ENCODE data around the gene ASXL1.

Gene ASXL1

DNA sequence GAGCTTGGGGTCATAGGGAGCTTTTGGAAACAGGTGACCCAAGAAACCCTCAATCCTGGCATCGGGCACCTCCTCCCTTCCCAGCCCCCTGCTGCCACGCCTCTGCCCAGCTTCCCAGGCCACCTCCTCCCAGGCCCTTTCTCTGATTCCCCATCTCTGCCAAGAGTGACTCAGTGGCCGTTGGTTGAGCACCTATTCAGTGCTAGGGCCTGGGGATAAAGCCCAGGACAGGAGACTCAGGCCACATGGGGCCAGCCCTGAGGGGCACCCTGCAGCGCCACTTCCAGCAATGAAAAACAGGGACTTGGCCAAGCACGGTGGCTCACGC, 110.1 kb downstream of the ASXL1 start:
- DNase-seq = no peak

DNA sequence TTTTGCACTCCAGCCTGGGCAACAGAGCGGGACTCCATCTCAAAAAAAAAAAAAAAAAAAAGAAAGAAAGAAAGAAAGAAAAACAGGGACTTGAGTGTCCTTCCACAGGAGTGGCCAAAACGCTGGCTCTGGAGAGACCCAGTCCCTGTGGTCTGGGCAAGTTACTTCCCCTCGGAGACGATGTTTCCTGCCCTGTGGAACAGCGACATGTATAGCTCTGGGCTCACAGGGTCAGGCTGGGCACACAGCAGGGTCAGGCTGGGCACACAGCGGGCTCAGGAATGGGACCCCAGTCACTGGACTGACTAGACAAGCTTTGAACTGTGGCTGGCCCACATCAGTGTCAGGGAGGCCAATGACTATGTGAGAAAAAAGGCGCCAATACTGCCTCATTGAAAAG, 110.7 kb downstream of the ASXL1 start:
- no peak for DNase-seq

DNA sequence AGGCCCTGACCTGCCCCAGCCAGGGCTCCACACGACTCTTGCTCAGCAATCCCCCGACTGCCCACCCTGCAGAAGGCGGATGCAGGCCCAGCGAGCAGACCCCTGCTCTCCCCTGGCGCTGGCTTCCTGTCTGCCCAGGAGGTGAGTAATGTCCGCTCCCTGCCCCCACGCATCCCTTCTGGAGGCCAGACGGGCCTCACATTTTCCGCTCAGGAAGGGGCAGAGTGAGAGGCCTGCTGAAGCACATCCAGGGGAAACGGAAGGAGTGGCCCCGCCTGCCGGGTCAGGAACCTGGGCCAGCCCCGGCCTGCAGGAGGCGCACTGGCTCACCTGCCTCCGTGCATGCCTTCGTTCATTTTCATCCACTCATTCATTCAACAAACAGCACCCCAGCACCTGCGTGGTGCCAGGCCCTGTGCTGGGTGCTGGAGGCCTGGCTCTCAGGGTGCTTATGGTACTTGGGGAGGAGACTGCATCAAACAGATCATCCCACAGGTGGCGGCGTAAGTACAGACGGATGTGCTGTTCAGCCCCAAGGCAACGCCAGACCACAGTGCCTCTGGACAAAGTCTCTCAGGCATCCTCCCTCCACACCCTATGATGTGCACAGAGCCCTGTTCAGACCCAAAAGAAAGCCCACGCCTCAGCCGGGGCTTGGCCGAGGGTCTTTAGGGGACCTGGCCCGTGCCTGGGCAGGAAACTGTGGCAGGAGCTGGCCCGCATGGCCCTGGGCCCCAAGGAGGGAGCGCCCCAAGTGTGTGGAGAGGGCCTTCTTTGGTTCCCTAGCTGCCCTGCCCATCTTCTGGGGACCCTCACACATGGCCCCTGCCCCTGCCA, 112.1 kb downstream of the ASXL1 start:
- no peak for DNase-seq

DNA sequence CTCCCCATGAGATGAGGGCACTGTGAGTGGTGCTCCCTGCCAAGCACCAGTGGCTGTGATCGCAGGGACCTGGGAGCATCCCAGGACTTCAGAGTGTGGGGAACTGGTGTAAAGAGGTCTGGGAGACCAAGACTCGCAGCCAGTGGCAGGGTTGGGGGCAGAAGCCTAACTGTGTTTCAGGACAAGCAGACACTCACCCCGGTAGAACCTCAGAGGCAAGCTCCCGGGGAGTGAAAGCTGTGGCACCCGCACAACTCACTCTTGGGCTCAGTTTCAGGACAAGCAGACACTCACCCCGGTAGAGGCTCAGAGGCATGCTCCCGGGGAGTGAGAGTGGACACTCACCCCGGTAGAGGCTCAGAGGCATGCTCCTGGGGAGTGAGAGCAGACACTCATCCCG, 112.8 kb downstream of the ASXL1 start:
- no peak for DNase-seq

DNA sequence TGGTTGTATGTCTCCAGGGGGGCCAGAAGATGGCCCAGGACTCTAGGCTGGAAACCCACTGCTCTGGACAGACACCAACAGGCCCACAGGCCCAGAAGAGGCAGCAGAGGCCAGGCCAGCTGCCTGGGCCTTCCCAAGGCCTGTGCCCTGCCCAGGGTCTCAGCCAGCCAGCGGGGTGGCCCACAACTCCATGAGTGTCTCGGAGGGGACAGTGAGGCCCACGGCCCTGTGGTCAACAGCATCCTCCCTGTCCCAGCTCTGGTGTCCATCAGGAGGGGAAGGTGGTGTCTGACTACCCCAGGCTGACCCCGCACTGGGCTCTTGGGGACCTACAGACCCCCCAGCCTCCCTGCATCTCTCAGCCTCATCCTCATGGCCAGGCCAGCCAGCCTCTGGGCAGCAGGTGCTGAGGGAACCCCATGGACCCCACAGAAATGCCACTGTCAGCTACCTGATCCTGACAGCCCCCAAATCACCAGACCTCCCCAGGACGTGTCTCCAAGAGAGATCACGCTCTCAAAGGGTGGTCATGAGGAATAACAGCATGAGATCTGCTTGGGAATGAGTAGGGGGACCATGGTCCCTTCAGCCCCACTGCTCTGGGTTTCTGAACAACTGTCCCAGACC, 114.6 kb downstream of the ASXL1 start:
- DNase-seq = no peak

DNA sequence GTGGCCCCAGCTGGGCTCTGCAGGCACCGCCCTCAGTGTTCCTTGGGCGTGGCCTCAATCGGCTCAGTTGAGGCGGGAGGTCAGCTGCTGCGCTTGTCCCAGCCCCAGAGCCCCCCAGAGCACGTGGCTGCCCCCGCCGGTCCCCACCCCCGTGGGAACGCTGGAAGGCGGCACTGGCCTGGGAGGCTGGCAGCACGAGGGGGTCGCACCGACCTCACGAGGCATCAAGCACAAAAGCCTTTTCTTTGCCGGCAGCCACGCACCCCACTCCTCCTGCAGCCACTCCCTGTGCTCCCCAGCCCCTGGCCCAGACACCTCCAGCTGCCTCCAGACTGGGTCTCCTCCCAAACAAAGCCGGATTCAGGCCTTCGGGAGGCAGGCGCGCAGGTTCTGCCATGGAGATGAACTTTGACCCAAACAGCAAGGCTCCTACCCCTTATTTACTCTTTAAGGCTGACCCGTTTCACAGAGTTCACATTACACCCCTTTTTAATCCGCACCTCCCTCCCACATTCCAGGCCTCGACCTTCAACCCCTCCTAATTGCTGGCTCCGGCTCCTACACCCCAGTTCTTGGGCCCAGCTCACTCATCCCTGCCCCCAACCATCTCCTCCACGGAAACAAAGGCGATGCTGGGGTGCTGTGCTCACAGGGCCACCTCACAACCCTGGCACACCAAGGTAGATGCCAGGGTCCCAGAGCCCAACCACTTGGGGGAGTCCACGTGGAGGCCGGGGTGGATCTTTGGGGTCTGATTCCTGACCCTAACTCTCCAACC, 115.3 kb downstream of the ASXL1 start:
- DNase-seq = no peak

DNA sequence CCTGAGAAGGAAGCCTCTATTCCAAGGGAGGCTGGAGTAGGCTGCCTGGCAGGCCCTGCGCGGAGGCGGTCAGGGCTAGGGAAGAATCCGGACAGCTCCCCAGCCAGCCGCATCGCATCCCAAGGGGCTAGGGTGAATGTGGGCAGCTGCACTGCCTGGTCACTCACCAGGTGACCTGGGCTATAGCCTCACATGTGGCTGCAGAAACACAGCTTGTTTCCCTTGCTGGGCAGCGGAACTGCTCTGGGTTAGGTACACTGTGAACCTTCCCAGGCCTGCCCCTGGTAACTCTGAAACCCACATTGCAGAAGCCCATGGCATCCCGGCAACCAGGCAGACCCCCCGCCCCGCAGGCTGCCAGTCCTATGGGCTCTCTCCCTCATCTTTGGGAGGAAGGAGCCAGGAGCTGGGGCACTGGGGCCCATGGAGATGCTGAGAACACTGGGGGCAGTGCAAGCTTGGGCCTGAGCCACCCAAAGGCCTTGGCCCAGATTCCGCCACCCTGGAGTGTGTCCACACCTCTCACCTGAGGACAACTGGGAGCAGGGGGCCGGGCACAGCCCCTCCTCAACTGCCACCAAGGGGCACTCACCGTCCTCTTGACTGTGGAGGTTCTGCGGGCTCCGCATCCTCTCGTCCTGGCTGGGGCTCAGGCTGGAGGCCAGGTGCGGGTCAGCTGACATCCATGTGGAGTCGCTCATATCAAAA, 116.0 kb downstream of the ASXL1 start:
- no peak for DNase-seq

DNA sequence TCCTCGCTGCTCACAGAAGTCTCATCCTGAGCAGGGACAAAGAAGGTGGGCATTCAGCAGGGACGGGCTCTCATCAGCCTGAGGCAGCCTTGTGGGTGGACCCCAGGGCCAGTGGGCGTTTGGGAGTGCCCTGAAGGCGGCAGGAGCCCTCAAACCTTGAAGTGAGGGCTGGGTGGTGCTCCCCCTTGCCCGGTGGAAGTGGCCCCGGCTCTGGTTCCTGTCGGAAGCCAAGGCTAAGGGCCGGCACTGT, 116.5 kb downstream of the ASXL1 start:
- no peak for DNase-seq

DNA sequence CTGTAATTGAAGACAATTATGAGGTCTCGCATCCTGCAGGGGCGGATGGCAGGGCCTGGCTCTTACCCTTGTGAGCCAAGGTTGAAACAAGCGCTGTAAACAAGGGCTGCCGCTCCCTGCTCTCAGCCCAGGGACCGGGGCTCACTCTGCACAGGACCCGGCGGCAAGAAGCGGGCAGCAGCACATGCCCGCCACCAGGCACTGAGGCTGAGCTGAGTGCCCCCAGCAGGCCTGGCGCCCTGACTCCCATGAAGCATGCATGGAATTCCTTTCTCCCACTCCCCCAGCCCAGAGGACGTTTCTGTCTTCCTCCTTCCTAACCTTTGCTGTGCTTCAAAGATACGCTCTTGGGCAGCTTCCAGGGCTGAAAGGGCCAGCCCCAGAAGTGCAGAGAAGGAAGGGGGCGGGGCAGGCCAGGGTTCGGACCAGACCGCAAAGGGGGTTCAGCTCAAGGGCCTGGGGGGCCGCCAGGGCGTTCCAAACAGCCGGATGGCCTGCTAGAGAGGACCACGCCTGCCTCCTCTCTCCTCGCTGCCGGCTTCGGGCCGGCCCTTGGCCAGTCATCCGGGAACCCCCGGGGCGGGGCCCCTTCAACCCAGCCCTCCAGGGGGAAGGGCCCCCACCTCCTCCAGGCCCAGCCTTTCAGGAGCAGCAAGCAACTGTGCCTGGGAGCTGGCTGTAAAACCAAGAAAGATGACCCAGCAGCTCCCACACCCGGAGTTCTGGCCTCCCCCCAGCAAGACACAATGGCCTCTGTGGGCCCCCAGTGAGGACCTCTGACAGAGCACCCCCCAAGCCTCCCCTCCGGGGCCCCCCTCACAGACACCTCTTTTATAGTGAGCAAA, 117.1 kb downstream of the ASXL1 start:
- DNase-seq = peak; percentile 84

DNA sequence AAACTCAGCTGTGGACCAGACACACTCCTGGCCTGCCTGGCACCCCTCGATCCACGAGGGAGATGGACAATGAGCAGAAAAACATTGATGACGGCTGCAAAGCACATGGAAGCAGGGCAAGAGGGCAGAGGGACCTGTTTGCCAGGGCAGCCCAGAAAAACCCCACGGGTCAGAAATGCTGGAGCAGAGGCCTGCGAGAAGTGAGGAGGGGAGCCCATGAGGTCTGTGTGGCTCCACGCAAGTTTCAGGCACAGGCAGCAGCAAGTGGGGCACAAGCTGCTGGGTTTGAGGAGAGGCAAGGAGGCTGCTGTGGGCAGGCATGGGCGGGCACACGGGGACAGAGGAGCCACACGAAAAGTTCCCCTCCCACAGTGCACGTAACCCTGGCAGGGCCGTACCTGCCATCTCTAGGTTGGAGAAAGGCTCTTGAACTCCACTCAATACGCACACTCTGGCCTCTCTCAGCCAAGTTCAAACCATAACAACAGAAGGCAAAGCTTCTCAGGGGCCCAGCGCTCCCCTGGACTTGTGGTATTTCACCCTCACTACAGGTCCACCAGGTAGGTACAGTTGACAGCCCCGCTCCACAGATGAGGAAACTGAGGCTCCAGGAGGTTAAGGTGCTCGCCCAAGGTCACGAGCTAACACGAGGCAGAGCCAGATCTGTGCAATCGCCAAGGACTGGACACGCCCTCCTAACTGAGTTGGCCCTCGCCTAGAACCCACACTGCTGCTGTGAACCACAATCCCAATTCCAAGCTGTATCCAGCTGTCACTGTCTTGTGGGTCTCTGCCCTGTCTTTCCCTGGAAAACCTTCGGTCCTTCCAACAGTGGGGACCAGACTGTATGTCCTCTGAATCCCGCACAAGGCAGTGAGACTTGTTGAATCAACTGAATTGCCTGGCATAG, 118.8 kb downstream of the ASXL1 start:
- DNase-seq = no peak

DNA sequence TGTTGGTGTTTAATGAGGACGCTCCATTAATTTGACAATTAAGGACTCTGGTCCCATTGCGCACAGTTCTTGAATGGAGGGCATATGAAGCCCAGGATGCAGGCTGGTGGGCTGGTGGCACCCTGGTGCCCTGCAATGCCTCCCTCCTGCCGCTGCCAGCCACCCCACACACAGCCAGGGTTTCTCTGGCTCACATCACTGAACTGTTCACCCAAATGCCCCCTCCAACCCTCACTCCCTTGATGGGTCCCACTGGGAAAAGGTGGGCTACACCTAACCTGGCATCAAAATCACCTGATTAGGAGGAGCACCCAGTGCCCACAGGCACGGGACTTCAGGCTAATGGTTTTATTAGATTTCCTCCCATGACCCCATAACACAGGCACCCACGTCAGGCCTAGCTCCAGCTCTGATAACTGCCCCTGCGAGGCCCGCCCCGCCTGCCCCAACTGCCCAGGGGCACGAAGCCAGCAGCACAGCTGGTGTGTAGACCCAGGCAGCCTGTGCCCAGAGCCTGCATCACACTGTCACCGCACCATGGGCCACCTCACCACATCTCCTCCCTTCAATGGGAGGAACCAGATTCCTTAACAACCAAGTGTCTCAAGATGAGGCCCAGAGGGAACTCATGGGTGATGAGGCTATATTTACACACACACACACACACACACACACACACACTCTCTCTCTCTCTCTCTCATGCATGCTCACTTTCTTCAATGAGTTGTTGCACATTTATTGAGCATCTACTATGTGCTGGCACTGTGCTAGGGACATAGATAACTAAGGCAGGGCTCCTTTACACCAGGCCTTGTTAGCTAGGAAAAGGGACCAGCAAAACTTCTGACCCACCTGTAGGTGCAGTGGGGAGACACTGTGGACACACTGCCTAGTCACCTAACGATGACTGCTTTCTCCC, 119.7 kb downstream of the ASXL1 start:
- no peak for DNase-seq

DNA sequence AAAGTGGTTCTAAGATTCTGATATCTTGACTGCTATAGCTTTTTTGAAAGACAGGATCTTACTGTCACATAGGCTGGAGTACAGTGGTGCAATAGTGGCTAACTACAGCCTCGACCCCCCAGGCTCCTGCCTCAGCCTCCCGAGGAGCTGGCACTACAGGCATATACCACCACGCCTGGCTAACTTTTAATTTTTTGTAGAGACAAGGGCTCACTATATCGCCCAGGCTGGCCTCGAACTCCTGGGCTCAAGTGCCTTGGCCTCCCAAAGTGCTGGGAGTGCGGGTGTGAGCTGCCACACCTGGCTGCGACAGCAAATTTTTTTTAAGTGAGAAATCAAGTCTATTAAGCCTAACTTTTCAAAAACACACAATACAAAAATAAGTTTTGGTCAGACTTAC, 120.4 kb downstream of the ASXL1 start:
- DNase-seq = no peak

DNA sequence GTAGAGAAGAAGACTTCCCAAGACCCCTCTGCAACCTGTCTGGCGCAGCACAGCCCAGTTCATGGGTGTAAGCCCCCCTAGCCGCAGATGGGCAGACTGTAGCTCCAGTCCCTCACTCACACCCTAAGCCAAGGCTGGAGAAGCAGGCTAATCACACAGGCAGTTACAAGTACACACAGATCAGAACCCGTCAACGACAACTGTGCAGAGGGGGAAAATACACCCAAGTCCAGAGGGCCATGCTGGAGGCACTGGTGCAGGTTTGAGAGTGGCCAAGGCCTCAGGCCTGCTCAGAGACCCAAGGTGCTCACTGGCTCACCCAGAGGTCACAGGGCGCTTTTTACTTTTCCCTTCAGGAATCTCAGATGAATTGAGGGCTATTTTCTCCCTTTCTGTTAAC, 120.9 kb downstream of the ASXL1 start:
- no peak for DNase-seq

DNA sequence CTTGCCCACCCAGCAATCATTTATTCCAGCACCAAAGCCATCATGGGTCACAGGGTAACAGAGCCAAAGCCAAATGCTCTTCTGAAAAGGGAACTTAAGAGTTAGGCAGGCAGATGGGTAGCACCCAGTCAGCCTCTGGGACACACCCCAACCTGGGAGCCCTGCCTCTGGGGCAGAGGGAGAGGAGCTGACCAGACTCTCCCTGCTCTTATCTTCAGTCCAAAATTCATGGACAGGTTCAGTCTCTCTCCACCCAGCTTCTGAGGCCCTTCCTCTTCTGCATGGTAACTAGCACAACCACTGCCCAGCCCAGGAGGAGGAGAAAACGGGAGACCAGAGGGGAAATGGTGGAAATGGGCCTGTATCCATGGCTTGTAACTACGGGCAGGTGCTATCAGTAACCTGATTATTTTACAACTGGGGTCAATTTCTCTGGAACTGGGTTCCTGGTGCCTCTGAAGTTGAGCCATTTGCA, 121.6 kb downstream of the ASXL1 start:
- DNase-seq = no peak

DNA sequence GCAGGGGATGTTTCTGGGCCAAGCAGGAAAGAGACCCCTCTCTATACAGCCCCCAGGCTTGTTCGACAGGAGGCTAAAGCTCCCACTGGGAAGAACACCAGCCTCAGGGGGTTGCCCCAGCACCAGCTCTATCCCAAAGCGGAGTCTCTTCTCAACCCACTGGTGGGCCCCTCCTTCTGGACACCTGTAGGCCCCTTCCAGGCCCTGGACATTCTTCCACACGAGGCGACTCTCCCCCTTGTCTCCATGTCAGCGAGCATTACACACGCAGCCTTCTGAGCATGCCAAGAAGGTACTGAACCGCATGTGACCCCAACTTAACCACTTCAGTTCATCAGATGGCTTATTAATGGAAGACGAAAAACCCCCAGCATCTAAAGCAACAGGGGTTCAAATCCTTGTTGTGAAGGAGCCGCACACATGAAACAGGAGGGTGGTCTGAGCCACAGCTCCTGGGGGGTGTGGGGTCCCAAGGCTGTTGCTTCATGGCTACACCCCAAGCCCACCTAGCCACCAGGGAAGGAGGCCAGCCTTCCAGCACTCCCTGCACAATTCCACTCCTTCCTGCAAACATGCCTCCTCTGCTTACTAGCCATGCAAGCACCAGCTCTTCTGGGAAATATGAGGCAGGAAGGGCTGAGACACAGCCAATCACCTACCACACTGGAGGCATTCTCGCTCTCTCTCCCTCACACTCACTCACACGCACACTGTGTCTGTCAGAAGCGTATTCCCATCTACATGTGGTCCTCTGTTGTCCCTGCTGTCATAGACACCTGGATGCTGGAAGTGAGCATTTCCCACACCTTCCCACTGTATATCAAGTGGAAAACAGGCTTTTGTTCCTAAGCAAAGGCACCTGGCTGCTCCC, 122.5 kb downstream of the ASXL1 start:
- no peak for DNase-seq

DNA sequence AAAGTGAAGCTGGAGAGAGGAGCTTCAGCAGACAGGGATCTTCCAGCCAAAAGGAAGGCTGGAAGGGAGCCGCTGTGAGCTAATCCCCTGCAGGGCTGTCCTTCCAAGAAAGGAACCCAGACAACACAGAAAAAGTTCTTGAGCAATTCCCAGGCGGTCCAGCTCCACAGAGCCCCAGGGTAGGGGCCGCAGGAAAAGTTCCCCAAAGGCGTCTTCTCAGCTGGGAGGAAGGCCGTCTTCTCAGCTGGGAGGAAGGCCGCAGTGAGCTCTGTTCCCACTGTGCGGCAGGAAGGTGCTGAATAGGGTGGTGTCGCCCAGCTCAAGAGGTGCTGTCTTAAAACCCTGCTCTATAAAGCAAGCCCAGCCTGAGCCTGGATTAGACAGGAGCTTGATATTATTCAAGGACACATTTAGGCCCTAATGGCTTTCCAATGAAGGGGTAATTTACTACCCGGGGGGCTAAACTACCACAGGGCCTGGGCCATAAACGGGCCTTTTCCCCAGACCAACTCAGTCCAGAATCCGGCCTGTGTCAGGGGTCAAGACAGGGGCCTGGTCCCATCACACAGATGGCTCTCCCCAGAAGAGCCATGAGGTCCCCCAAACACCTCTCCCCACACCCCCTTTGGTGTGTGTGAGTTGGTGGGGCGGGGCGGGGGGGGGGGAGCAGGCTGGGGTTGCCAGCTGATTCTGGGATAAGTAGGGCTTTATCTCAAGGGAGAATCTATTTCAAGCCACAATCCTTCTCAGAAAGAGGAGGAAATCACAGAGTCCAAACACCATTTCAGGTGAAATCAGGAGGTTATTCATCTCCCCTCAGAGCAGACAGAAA, 123.4 kb downstream of the ASXL1 start:
- peak; percentile 32 for DNase-seq

DNA sequence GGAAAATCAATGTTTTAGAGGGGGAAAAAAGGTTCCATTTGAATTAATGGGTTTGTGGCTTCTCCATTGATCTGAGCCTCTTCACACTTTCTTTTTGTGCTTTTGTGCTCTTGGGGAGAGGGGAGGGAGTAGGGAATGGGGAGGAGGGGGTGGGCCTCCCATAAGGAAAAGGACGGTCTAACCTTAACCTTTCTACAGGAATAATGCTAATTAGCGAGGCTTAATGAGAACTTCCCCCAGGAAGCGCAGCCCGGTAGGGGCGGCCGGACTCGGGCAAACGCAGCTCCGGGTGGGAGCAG, 124.0 kb downstream of the ASXL1 start:
- DNase-seq = no peak

DNA sequence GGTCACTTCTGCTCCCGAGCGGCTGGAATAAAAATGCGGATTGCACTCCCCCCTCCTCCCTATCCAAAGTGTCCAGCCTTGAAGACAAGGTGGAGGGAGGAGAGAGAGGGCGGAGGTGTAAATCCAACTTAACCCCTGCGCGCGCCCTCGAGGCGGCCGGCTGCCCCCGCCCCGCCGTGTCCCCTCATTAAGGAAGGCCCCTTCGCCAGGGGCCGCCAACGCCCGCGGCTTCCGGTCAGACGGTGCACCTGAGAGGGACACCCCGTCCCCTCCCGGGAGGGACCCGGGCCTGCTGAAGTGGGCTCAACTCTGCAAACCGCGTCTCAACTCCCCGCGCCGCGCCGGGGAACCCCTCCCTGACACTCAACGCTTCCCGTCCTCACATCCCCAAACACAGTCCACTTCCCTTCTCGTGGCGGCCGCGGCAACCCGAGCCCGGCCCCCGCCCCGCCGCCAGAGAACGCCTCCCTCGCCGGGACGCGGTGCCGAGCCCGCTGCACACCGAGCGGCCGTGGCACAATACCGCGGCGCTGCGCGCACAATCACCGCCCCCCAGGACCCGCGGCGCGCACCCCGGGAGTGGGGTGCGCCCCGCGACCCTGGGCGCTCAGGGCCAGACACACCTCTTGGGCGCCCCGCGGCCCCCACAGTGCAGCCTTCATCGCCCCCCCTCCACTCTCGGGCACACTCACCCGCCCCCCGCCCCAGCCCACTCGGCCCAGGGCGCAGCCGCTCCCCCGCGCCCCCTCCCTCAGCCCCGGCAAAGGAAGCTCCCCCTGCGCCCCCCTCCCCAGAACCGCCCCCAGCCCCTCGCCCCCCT, 124.5 kb downstream of the ASXL1 start:
- DNase-seq = no peak

Measured in midbrain (tissue), 1 donor.